ENCODE results near the gene SYT2. TPM values are rescaled to one million over a fixed set of nuclear protein-coding genes. Genes with fewer than 3 reads are reported as not detected.
"Not testable (repeated sequence)": the region's sequence is repeated elsewhere in the genome, so short reads cannot be mapped to it uniquely, and the experiment has no call there.

The SYT2 gene
- total RNA-seq, 2 donors from 2014 or later = not detected

GRCh38 chr1:202615501-202616354 is 94.5 kb downstream of the SYT2 start:
- intact Hi-C loops (cut with DNase I) = no loop called here
- DNase-seq (no peak), ATAC-seq (peak; percentile 69 to 70)

GRCh38 chr1:202615208-202615500 is 95.1 kb downstream of the SYT2 start:
- ATAC-seq = peak in 1 of 2 donors; percentile 8
- intact Hi-C loops (cut with DNase I); DNase-seq: not testable (repeated sequence)

GRCh38 chr1:202614363-202615207 is 95.7 kb downstream of the SYT2 start:
- DNase-seq; intact Hi-C loops (cut with DNase I); ATAC-seq: not testable (repeated sequence)

GRCh38 chr1:202613571-202613970 is 96.7 kb downstream of the SYT2 start:
- intact Hi-C loops (cut with DNase I) = no loop called here
- DNase-seq (no peak), ATAC-seq (no peak)

- ATAC-seq = not testable (repeated sequence)
Observed at GRCh38 chr1:202612036-202612435, 98.2 kb downstream of the SYT2 start.

GRCh38 chr1:202605515-202605914 is 104.7 kb downstream of the SYT2 start:
- ATAC-seq (no peak), DNase-seq (no peak)
- intact Hi-C loops (cut with DNase I) = no loop called here

More at GRCh38 chr1:202612036-202612435, 98.2 kb downstream of the SYT2 start:
- intact Hi-C loops (cut with DNase I); DNase-seq: not testable (repeated sequence)

GRCh38 chr1:202603435-202603834 is 106.8 kb downstream of the SYT2 start:
- intact Hi-C loops (cut with DNase I) = no loop called here
- no peak for DNase-seq
- no peak for ATAC-seq

GRCh38 chr1:202600432-202601041 is 109.7 kb downstream of the SYT2 start:
- no peak for DNase-seq
- intact Hi-C loops (cut with DNase I) = no loop called here
- ATAC-seq = no peak

GRCh38 chr1:202599669-202600431 is 110.4 kb downstream of the SYT2 start:
- DNase-seq = peak; percentile 53
- peak; percentile 80 to 91 for ATAC-seq

GRCh38 chr1:202597090-202597761 is 113.0 kb downstream of the SYT2 start:
- intact Hi-C loops (cut with DNase I) = no loop called here
- no peak for ATAC-seq

More at GRCh38 chr1:202599669-202600431, 110.4 kb downstream of the SYT2 start:
- intact Hi-C loops (cut with DNase I) = no loop called here

GRCh38 chr1:202596638-202597037 is 113.6 kb downstream of the SYT2 start:
- ATAC-seq (no peak), DNase-seq (no peak)
- intact Hi-C loops (cut with DNase I) = no loop called here

More at GRCh38 chr1:202597090-202597761, 113.0 kb downstream of the SYT2 start:
- DNase-seq = no peak

GRCh38 chr1:202593845-202594244 is 116.4 kb downstream of the SYT2 start:
- ATAC-seq = no peak
- DNase-seq = no peak
- intact Hi-C loops (cut with DNase I) = no loop called here

GRCh38 chr1:202592146-202592545 is 118.1 kb downstream of the SYT2 start:
- no peak for DNase-seq
- intact Hi-C loops (cut with DNase I) = no loop called here
- no peak for ATAC-seq

- DNase-seq (no peak), ATAC-seq (no peak)
- intact Hi-C loops (cut with DNase I) = no loop called here
Observed at GRCh38 chr1:202591515-202591914, 118.7 kb downstream of the SYT2 start.

- ATAC-seq (no peak), DNase-seq (no peak)
- intact Hi-C loops (cut with DNase I) = no loop called here
Observed at GRCh38 chr1:202590975-202591411, 119.3 kb downstream of the SYT2 start.

GRCh38 chr1:202590126-202590525 is 120.1 kb downstream of the SYT2 start:
- DNase-seq (no peak), ATAC-seq (no peak)
- intact Hi-C loops (cut with DNase I) = no loop called here

- DNase-seq (peak; percentile 90), ATAC-seq (peak; percentile 92 to 94)
- intact Hi-C loops (cut with DNase I) = no loop called here
Observed at GRCh38 chr1:202589190-202589930, 120.9 kb downstream of the SYT2 start.
